Bronchial epithelial cell (primary cell): Measurements from ENCODE around the gene CGB8. TPM values are rescaled to one million over a fixed set of nuclear protein-coding genes. Genes with fewer than 3 reads are reported as not detected.
"Not testable (repeated sequence)": the region's sequence is repeated elsewhere in the genome, so short reads cannot be mapped to it uniquely, and the experiment has no call there.

Source experiments
- DNase-seq: peaks from one replicate; pipeline ENCODE4 v3.0.0-alpha.2; 2010; ENCODE audit warnings: low read depth
- FAIRE-seq: peaks from 2 replicates; lab custom pipeline; 2011; peaks lifted over from hg19 to GRCh38; lab: Jason Lieb, UNC
- H3K27me3 ChIP-seq: 2 replicates; pipeline ENCODE4 v1.5.1; 2011; ENCODE audit warnings: low read length; ENCODE audit not compliant: control insufficient read depth, insufficient read depth
- H3K36me3 ChIP-seq: 2 replicates; pipeline ENCODE4 v1.5.1; 2011; ENCODE audit warnings: low read length; ENCODE audit not compliant: control insufficient read depth, insufficient read depth
- H3K4me3 ChIP-seq: 2 replicates; pipeline ENCODE4 v1.5.1; 2011; ENCODE audit warnings: mild to moderate bottlenecking, low read depth, low read length, control low read depth
- CTCF ChIP-seq: IDR thresholded peaks from 2 replicates; pipeline ENCODE4 v1.5.1; 2011; ENCODE audit warnings: mild to moderate bottlenecking, moderate library complexity, low read length, control low read depth, inconsistent platforms; ENCODE audit not compliant: insufficient read depth, severe bottlenecking
- total RNA-seq: library from RNA; depleted of rRNA; stranded (reverse); fragments of >200 nt; gene quantifications from 2 replicates; pipeline ENCODE4 v1.2.1, GENCODE V29; 2014

Gene CGB8
- total RNA-seq, 1 donor from 2014 or later: not detected

DNA sequence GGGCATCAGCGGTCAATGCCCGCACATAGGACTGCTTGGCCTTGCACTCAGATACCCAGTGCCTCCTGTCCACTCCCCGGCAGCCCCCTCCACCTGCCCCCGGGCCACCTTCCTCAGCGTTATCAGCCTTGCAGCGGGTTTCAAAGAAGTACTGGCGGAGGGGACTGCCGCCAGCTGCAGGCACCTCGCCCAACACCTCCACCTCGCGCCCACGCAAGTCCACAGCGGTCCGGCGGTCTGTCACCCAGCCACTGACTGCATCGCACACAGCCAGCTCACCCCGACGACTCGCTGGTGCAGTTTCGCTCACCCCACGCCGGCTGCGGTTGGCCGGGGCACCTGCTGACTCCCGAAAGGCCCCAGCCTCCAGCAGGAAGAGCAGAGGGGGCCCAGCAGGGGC is 12.5 kb upstream of the CGB8 start:
- no peak for TF ChIP-seq CTCF
- FAIRE-seq: no peak
- no peak overlapping the region for H3K4me3 ChIP-seq
- no peak for DNase-seq
- peaks cover 2% of the 10 kb centered on the region for H3K36me3 ChIP-seq
- no peaks in the 10 kb centered on the region for H3K27me3 ChIP-seq

DNA sequence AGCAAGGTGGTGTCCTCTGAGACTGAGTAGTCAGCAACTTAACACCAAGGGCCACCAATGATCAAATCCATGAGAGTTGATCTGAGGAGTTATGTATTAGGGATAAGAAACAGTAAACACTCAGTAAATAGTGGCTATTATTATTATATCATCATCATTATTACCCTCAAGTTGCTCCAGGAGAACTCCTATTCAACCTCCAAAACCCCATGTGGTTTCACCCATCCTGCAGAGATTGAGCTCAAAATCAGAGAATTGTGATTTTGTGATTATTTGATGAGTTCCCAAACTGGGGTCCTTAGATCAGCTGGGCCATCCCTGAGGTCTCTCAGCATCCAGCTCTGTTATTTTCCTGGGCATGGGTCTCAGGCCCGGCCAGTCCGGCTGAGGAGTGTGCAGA is 12.1 kb upstream of the CGB8 start:
- Histone ChIP-seq H3K27me3 (no peaks in the 10 kb centered on the region), H3K36me3 (peaks cover 2% of the 10 kb centered on the region), H3K4me3 (no peak overlapping the region)
- no peak for TF ChIP-seq CTCF
- DNase-seq (no peak), FAIRE-seq (no peak)

GRCh38 chr19:49059053-49059452 is 10.1 kb upstream of the CGB8 start:
- peaks cover 2% of the 10 kb centered on the region for H3K36me3 ChIP-seq
- DNase-seq (no peak), FAIRE-seq (no peak)
- no peak overlapping the region for H3K4me3 ChIP-seq
- no peak for TF ChIP-seq CTCF
- no peaks in the 10 kb centered on the region for H3K27me3 ChIP-seq

- TF ChIP-seq CTCF: no peak
- H3K4me3 ChIP-seq: no peak overlapping the region
- no peaks in the 10 kb centered on the region for H3K27me3 ChIP-seq
- peaks cover 2% of the 10 kb centered on the region for H3K36me3 ChIP-seq
- FAIRE-seq: no peak
- peak; percentile 54 for DNase-seq
These were observed 9.7 kb upstream of the CGB8 start for GRCh38 chr19:49058562-49058961.

GRCh38 chr19:49057636-49058234 is 8.8 kb upstream of the CGB8 start, which contains the start of gene CGB7:
Gene CGB7, minus strand, starts transcription at chr19:49057749. Its CDS starts 2,374 bp downstream, at chr19:49055375.
- DNase-seq (peak; percentile 60), FAIRE-seq (no peak)
- peak within 1 kb of the TSS; percentile 57 for H3K4me3 ChIP-seq
- no peak for TF ChIP-seq CTCF
- H3K27me3 ChIP-seq: no peaks in the 10 kb centered on the region
- peaks cover 2% of the 10 kb centered on the region for H3K36me3 ChIP-seq

DNA sequence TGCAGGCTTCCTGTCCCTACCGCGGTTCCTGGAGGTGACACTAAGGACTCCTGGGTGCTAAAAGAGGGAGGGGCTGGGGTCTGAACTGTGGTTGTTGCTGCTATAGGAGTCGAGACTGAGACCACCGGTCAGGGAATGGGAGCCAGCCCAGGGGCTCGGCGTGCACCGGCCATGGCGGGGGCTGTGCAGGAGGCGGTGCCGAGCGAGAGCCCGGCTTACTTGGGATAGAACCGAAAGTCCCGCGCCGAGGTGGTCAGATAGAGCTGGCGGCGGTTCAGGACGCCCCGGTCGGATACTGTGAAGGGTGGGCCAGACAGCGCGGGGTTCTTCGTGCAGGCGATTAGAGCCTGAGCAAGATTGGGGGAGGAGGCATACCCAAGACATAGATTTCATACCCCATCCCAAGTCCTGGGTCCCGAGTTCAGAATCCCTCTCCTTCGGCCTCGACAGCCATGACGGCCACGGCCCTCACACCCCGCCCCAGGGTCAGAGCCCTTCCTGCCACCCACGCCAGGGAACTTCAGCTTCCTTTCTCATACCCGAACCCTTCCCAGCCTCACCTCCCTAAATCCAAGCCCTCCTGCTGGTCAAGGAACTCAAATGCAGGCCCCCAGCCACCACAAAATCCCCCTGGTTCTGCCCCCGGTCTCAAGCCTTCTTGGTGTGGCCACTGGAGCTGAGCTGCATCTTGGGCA is 8.1 kb upstream of the CGB8 start:
- FAIRE-seq, H3K27me3 ChIP-seq: not testable (repeated sequence)

More for the DNA sequence above, 8.1 kb upstream of the CGB8 start:
- H3K4me3 ChIP-seq: peak overlapping the region; percentile 57
- not testable (repeated sequence) for DNase-seq, H3K36me3 ChIP-seq
